Measurements from ENCODE around the gene MYT1. TPM values are rescaled to one million over a fixed set of nuclear protein-coding genes. Genes with fewer than 3 reads are reported as not detected.
"Not testable (repeated sequence)": the region's sequence is repeated elsewhere in the genome, so short reads cannot be mapped to it uniquely, and the experiment has no call there.

The MYT1 gene
- total and polyA plus RNA-seq, 11 donors = 0.07 to 0.23 (median 0.09) TPM; not detected in 5

GRCh38 chr20:64176551-64176950, 12.3 kb downstream of the MYT1 start:
- peak in 1 of 5 donors; percentile 44 for DNase-seq
- WGBS, 4 donors = 26 to 38% (median 32%) methylated on average over 11 of the region's 11 CpGs
- Histone ChIP-seq H3K27ac (no peak overlapping the region), H3K4me1 (no peaks in the 10 kb centered on the region), H3K27me3 (peaks cover 0 to 19% (median 8%) of the 10 kb centered on the region in 9 donors), H3K4me3 (no peak overlapping the region), H3K36me3 (no peaks in the 10 kb centered on the region), H3K9me3 (no peaks in the 10 kb centered on the region)
- no peak for TF ChIP-seq CTCF (IDR thresholded peaks at IDR 0.05)
- no peak for TF ChIP-seq POLR2A (IDR thresholded peaks at IDR 0.05)
- intact Hi-C loops (cut with DNase I) = no loop called here
- ATAC-seq = peak; percentile 66 to 85 (median 74)

- H3K9me3 ChIP-seq = no peaks in the 10 kb centered on the region
- no peaks in the 10 kb centered on the region for H3K4me1 ChIP-seq
- WGBS, 4 donors = 32 to 50% (median 37%) methylated on average over 2 of the region's 2 CpGs
- H3K4me3 ChIP-seq = no peak overlapping the region
- peaks cover 0 to 16% (median 5%) of the 10 kb centered on the region in 9 donors for H3K27me3 ChIP-seq
- ATAC-seq (no peak), DNase-seq (no peak)
- intact Hi-C loops (cut with DNase I) = no loop called here
- TF ChIP-seq CTCF (IDR thresholded peaks at IDR 0.05) (no peak), POLR2A (IDR thresholded peaks at IDR 0.05) (no peak)
- H3K27ac ChIP-seq = no peak overlapping the region
- no peaks in the 10 kb centered on the region for H3K36me3 ChIP-seq
These were observed 12.7 kb downstream of the MYT1 start for GRCh38 chr20:64176971-64177370.

GRCh38 chr20:64177384-64177783, 13.1 kb downstream of the MYT1 start:
- Histone ChIP-seq H3K9me3 (no peaks in the 10 kb centered on the region), H3K4me1 (no peaks in the 10 kb centered on the region), H3K4me3 (no peak overlapping the region), H3K36me3 (no peaks in the 10 kb centered on the region), H3K27me3 (peaks cover 0 to 13% (median 1%) of the 10 kb centered on the region in 9 donors), H3K27ac (no peak overlapping the region)
- DNase-seq (no peak), ATAC-seq (no peak)
- TF ChIP-seq POLR2A (IDR thresholded peaks at IDR 0.05) (no peak), CTCF (IDR thresholded peaks at IDR 0.05) (no peak)
- 33 to 51% (median 45%) methylated on average over 8 of the region's 8 CpGs for WGBS, 4 donors
- intact Hi-C loops (cut with DNase I) = no loop called here

- 78 to 100% (median 86%) methylated on average over 2 to 4 of the region's 4 CpGs for WGBS, 4 donors
- Histone ChIP-seq H3K27ac (no peak overlapping the region), H3K9me3 (no peaks in the 10 kb centered on the region), H3K27me3 (peaks cover 0 to 11% (median 0%) of the 10 kb centered on the region in 9 donors), H3K4me1 (no peaks in the 10 kb centered on the region), H3K4me3 (no peak overlapping the region), H3K36me3 (no peaks in the 10 kb centered on the region)
- DNase-seq = no peak
- TF ChIP-seq CTCF (IDR thresholded peaks at IDR 0.05) (no peak), POLR2A (IDR thresholded peaks at IDR 0.05) (no peak)
- intact Hi-C loops (cut with DNase I) = no loop called here
- no peak for ATAC-seq
These were observed 13.5 kb downstream of the MYT1 start for GRCh38 chr20:64177787-64178186.

GRCh38 chr20:64178925-64179324, 14.7 kb downstream of the MYT1 start:
- intact Hi-C loops (cut with DNase I); H3K27me3 ChIP-seq; H3K9me3 ChIP-seq; H3K4me3 ChIP-seq; H3K27ac ChIP-seq; H3K36me3 ChIP-seq; ATAC-seq; DNase-seq; H3K4me1 ChIP-seq: not testable (repeated sequence)
- 90 to 93% (median 91%) methylated on average over 19 to 20 of the region's 20 CpGs for WGBS, 4 donors
